ENCODE data around the gene ASIC2. TPM values are rescaled to one million over a fixed set of nuclear protein-coding genes. Genes with fewer than 3 reads are reported as not detected.

ASIC2 gene
- total RNA-seq, 1 experiment from 2014 or later: 4.1 TPM

GRCh38 chr17:33099906-33100305, 193.2 kb downstream of the ASIC2 start:
- Histone ChIP-seq H3K27me3 (ENCODE audit: control insufficient read depth, insufficient read depth, low read length) (no peaks in the 10 kb centered on the region), H3K27ac (ENCODE audit: low read length) (no peak overlapping the region), H3K9me3 (ENCODE audit: control insufficient read depth, insufficient read depth, low read depth, low read length) (no peaks in the 10 kb centered on the region), H3K4me1 (ENCODE audit: control insufficient read depth, insufficient read depth, low read length) (no peaks in the 10 kb centered on the region), H3K4me3 (ENCODE audit: low read depth in 2 of 2, low read length in 2 of 2) (no peak overlapping the region), H3K36me3 (ENCODE audit: control insufficient read depth, insufficient read depth, low read length) (no peaks in the 10 kb centered on the region)
- intact Hi-C loops (cut with micrococcal nuclease; ENCODE audit: unreplicated experiment) (no loop called here), in situ Hi-C loops (cut with HindIII; ENCODE audit: low pct_unique_long_range_greater_than_20kb, low sequenced_read_pairs) (no loop called here)
- TF ChIP-seq TCF7L2 (IDR thresholded peaks at IDR 0.05; ENCODE audit: low read depth, low read length) (no peak), REST (IDR thresholded peaks at IDR 0.05; ENCODE audit: insufficient read depth in 1 of 2, low read depth in 2 of 2, low read length in 1 of 2) (no peak), CTCF (IDR thresholded peaks at IDR 0.05) (no peak), SIN3A (IDR thresholded peaks at IDR 0.05; ENCODE audit: borderline replicate concordance, insufficient read depth, low read depth, low read length) (no peak), POLR2AphosphoS5 (IDR thresholded peaks at IDR 0.05; ENCODE audit: low read depth, low read length) (no peak)
- BruUV-seq (replicated peaks): no TSS peak
- DNase-seq (ENCODE audit: low read depth, low spot score) (no peak), ATAC-seq (no peak)
- POLR2A ChIA-PET: no interaction called here
- CTCF ChIA-PET: no interaction called here

GRCh38 chr17:33099252-33099651, 193.8 kb downstream of the ASIC2 start:
- H3K27ac ChIP-seq (ENCODE audit: low read length): no peak overlapping the region
- intact Hi-C loops (cut with micrococcal nuclease; ENCODE audit: unreplicated experiment) (no loop called here), in situ Hi-C loops (cut with HindIII; ENCODE audit: low pct_unique_long_range_greater_than_20kb, low sequenced_read_pairs) (no loop called here)
- H3K27me3 ChIP-seq (ENCODE audit: control insufficient read depth, insufficient read depth, low read length): no peaks in the 10 kb centered on the region
- ATAC-seq (no peak), DNase-seq (ENCODE audit: low read depth, low spot score) (no peak)
- no TSS peak for BruUV-seq (replicated peaks)
- no peak overlapping the region for H3K4me3 ChIP-seq (ENCODE audit: low read depth in 2 of 2, low read length in 2 of 2)
- H3K4me1 ChIP-seq (ENCODE audit: control insufficient read depth, insufficient read depth, low read length): no peaks in the 10 kb centered on the region
- H3K36me3 ChIP-seq (ENCODE audit: control insufficient read depth, insufficient read depth, low read length): no peaks in the 10 kb centered on the region
- CTCF ChIA-PET: no interaction called here
- no peaks in the 10 kb centered on the region for H3K9me3 ChIP-seq (ENCODE audit: control insufficient read depth, insufficient read depth, low read depth, low read length)
- TF ChIP-seq POLR2AphosphoS5 (IDR thresholded peaks at IDR 0.05; ENCODE audit: low read depth, low read length) (no peak), SIN3A (IDR thresholded peaks at IDR 0.05; ENCODE audit: borderline replicate concordance, insufficient read depth, low read depth, low read length) (no peak), CTCF (IDR thresholded peaks at IDR 0.05) (no peak), REST (IDR thresholded peaks at IDR 0.05; ENCODE audit: insufficient read depth in 1 of 2, low read depth in 2 of 2, low read length in 1 of 2) (no peak), TCF7L2 (IDR thresholded peaks at IDR 0.05; ENCODE audit: low read depth, low read length) (no peak)
- POLR2A ChIA-PET: no interaction called here

Measured in Panc1 (cell line).